ENCODE measurements around the gene CD7. TPM values are rescaled to one million over a fixed set of nuclear protein-coding genes. Genes with fewer than 3 reads are reported as not detected.

The CD7 gene
- total RNA-seq, 2 donors from 2014 or later, result not detected

DNA sequence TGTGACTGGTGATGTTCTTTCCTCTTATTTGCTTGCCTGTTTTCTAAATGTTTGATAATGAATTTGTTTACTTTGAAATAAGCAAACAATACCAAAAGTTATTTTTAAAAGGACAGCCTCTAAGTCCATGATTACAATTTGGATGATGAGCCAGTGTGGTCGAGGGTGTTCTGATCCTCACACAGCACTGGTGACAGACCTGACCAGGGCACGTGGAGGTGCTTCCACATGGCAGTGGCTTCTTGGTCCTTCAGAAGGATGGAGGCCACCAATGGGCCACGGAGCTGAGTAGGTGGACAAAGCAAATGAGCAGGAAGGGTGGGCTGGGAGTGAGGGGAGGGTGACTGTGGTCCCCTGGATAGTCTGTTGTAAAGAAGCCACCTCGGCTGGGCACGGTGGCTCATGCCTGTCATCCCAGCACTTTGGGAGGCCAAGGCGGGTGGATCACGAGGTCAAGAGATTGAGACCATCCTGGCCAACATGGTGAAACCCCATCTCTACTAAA is 37.4 kb upstream of the CD7 start:
- intact Hi-C loops (cut with DNase I), result loop anchor here (5.0 kb wide), 2 partner anchors 202 to 422 kb away; no protein-coding TSS in a partner anchor
- no peak for TF ChIP-seq POLR2A (IDR thresholded peaks at IDR 0.05)
- TF ChIP-seq, protein P1, sequence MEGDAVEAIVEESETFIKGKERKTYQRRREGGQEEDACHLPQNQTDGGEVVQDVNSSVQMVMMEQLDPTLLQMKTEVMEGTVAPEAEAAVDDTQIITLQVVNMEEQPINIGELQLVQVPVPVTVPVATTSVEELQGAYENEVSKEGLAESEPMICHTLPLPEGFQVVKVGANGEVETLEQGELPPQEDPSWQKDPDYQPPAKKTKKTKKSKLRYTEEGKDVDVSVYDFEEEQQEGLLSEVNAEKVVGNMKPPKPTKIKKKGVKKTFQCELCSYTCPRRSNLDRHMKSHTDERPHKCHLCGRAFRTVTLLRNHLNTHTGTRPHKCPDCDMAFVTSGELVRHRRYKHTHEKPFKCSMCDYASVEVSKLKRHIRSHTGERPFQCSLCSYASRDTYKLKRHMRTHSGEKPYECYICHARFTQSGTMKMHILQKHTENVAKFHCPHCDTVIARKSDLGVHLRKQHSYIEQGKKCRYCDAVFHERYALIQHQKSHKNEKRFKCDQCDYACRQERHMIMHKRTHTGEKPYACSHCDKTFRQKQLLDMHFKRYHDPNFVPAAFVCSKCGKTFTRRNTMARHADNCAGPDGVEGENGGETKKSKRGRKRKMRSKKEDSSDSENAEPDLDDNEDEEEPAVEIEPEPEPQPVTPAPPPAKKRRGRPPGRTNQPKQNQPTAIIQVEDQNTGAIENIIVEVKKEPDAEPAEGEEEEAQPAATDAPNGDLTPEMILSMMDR (IDR thresholded peaks at IDR 0.05), result no peak
- ATAC-seq, result no peak
- Histone ChIP-seq H3K4me3 (no peak overlapping the region), H3K36me3 (replicated peaks in 1 of 2; ENCODE audit: insufficient read depth in 1 of 2, low read depth in 2 of 2) (no peaks in the 10 kb centered on the region), H3K27me3 (no peaks in the 10 kb centered on the region), H3K9me3 (no peaks in the 10 kb centered on the region), H3K4me1 (peaks cover 23% of the 10 kb centered on the region), H3K27ac (no peak overlapping the region)
- WGBS, 2 donors, result 74 to 88% methylated on average over 5 to 7 of the region's 7 CpGs
- DNase-seq, result no peak

DNA sequence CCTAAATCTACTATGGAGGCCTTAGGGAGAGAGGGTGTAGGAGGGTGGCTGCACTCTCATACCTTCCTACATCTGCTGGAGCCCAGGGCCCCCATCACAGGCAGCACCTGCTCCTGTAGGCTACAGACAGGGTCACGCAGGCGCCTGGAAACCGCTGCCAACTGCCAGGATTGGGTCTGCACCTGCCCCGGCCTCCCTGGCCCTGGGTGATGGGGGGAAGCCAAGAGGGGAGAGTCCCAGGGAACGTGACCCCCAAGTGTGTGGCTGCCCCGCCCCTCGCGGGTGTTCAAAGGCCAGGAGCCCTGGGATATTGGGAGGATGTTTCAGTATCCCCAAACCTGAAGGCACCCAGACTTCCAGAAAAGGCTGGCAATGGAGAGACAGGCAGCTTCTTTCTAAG is 36.1 kb upstream of the CD7 start:
- Histone ChIP-seq H3K27ac (no peak overlapping the region), H3K27me3 (no peaks in the 10 kb centered on the region), H3K9me3 (no peaks in the 10 kb centered on the region), H3K36me3 (replicated peaks in 1 of 2; ENCODE audit: insufficient read depth in 1 of 2, low read depth in 2 of 2) (no peaks in the 10 kb centered on the region), H3K4me1 (peaks cover 23% of the 10 kb centered on the region), H3K4me3 (no peak overlapping the region)
- intact Hi-C loops (cut with DNase I), result loop anchor here (5.0 kb wide), 2 partner anchors 204 to 424 kb away; no protein-coding TSS in a partner anchor
- TF ChIP-seq POLR2A (IDR thresholded peaks at IDR 0.05), result no peak
- TF ChIP-seq, protein P1 (IDR thresholded peaks at IDR 0.05), result no peak
- 74 to 100% methylated on average over 2 to 5 of the region's 8 CpGs for WGBS, 2 donors
- DNase-seq (no peak), ATAC-seq (no peak)

DNA sequence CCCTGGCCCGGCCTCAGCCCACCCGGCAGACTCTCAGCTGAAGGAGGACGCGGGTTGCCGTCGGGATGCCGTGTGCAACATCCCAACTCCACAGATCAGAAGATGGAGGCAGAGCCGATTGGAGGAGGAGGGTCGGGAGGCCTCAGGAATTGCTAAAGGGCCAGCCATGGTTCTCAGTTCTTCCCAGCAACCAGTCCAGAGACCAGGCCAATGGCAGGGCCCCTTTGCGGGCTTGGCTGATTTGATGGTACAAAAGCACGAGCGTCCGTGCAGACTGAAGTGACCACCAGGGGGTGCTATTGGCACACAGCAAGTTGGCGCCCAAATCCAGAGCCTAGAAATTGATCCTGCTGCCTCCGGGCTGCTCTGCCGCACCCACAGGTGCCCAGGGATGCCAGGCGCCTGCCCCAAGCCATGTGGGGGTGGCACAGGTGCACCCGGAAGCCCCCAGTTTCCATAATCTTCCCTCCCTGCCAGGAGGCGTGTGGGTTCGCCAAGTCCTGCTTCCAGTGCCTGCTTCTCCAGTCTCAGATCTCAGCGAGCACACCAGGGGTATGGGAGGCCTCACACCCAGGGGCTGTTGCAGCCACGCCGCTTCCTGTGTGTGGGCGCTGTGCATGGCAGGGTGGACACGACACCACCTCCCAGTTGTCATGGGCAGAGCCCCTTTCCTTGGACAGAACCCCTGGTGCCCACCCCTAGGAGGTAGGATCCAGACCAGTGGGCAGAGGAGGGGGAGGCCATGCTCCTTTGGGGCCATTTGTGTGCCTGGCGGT is 34.5 kb upstream of the CD7 start:
- H3K27me3 ChIP-seq, result no peaks in the 10 kb centered on the region
- H3K27ac ChIP-seq, result no peak overlapping the region
- H3K36me3 ChIP-seq (replicated peaks in 1 of 2; ENCODE audit: insufficient read depth in 1 of 2, low read depth in 2 of 2), result no peaks in the 10 kb centered on the region
- intact Hi-C loops (cut with DNase I), result loop anchor here (5.0 kb wide), 2 partner anchors 205 to 425 kb away; no protein-coding TSS in a partner anchor
- ATAC-seq, result peak; percentile 82
- DNase-seq, result peak; percentile 88 to 91 (median 90)
- 28 to 33% methylated on average over 8 to 26 of the region's 26 CpGs for WGBS, 2 donors
- no peaks in the 10 kb centered on the region for H3K9me3 ChIP-seq
- no peak overlapping the region for H3K4me3 ChIP-seq
- peaks cover 16% of the 10 kb centered on the region for H3K4me1 ChIP-seq
- TF ChIP-seq, protein P1 (IDR thresholded peaks at IDR 0.05), result peak; percentile 92 to 97 (median 94)
- TF ChIP-seq POLR2A (IDR thresholded peaks at IDR 0.05), result no peak

DNA sequence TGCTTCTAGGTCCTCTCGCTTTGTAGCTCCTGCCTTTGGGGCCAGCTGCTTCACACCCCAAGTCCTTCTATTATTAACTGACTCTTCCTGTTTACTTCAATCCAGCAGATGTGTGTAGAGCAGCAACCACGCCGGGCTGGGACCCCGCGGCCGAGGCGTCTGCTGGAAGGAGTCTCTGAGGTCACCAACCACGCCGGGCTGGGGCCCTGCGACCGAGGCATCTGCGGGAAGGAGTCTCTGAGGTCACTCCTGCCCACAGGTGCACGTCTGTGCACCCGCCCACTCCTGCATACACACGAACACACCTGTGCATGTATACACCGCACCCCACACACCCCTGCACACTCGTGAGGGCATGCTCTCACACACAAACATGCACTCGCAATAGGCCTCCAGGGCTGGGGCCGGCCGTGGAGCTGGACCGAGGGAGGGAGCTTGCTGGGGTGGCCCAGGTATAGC is 33.9 kb upstream of the CD7 start:
- no peak for DNase-seq
- no peak for ATAC-seq
- 45 to 52% methylated on average over 4 to 21 of the region's 21 CpGs for WGBS, 2 donors
- H3K9me3 ChIP-seq, result no peaks in the 10 kb centered on the region
- H3K27ac ChIP-seq, result no peak overlapping the region
- TF ChIP-seq, protein P1 (IDR thresholded peaks at IDR 0.05), result no peak
- no peak for TF ChIP-seq POLR2A (IDR thresholded peaks at IDR 0.05)
- H3K4me3 ChIP-seq, result no peak overlapping the region
- H3K36me3 ChIP-seq (replicated peaks in 1 of 2; ENCODE audit: insufficient read depth in 1 of 2, low read depth in 2 of 2), result no peaks in the 10 kb centered on the region
- intact Hi-C loops (cut with DNase I), result loop anchor here (5.0 kb wide), 2 partner anchors 206 to 426 kb away; no protein-coding TSS in a partner anchor
- no peaks in the 10 kb centered on the region for H3K27me3 ChIP-seq
- peaks cover 10% of the 10 kb centered on the region for H3K4me1 ChIP-seq

Measured in body of pancreas (tissue), 4 donors.